GM19468 (cell line): ENCODE data around the gene OGDH.

Source experiments
- ATAC-seq: cut with Tn5 transposase; IDR thresholded peaks from one replicate; pipeline ENCODE4 v1.9.1; 2021; ENCODE audit warnings: mild to moderate bottlenecking, moderate library complexity, moderate number of reproducible peaks; ENCODE audit not compliant: unreplicated experiment; ENCODE audit errors: extremely low read depth

The OGDH gene

DNA sequence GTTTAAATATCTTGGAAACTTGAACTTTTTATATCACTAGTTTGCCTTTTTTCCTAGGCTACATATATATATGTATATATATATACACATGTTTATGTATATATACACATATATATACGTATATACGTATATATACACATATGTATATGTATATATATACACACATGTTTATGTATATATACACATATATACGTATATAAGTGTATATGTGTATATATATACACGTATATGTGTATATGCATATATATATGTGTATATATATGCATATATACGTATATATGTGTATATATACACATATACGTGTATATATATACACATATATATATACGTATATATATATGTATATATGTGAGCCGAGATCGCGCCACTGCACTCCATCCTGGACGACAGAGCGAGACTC is 10.1 kb downstream of the OGDH start:
- no peak for ATAC-seq

DNA sequence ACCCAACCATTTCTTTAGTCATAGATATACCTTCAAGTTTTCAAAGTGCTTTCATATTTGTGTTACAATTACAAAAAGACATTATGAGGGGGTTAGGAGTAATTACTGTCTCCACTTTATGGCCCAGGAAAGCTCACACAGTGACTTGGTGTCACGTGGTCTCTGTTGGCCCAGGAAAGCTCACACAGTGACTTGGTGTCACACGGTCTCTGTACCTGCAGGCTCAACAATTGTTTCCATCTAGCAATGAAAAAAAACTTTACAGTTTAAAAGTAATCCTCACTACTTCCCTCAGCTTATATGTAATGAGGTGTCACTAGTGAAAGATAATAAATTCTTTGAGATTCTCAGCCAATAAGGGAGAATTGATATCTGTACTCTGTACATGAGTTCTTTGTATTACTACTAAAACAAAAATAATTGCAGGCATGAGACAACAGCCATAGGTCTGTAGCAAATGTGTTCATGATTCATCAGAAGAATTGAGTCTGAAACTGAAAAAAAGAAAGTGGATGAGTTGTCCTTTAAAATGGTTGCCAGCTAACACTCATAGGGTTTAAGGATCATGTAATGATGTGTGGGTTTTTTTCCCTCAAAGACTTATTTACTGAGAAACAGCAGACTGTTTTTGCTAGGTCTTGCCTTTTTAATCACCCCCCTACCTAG is 10.9 kb downstream of the OGDH start:
- no peak for ATAC-seq

GRCh38 chr7:44618045-44618444 is 11.6 kb downstream of the OGDH start:
- no peak for ATAC-seq

- no peak for ATAC-seq
Measured at GRCh38 chr7:44618753-44619152, 12.3 kb downstream of the OGDH start.

DNA sequence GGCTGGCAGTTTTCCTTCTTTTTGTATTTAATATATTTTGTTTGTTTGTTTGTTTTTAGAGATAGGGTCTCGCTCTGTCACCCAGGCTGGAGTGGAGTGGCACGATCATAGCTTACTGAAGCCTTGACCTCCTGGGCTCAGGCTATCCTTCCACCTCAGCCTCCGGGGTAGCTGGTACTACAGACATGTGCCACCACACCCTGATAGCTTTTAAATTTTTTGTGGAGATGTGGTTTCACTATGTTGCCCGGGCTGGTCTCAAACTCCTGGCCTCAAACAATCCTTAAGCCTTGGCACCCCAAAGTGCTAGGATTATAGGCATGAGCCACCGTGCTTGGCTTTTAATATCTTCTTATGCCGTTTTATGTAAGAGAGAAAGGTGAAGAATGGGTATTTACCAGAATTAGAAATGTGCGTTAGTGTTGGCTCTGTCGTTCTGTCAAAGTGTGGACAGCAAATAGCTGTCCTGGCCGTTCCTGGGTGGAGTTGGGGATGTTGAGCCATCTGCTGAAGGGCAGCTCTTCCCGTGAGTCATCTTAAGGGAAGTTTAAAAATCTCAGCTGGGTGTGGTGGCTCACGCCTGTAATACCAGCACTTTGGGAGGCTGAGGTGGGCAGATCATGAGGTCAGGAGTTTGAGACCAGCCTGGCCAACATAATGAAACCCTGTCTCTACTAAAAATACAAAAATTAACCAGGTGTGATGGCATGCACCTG is 14.8 kb downstream of the OGDH start:
- no peak for ATAC-seq

- ATAC-seq, result no peak
Measured at GRCh38 chr7:44621750-44622103, 15.3 kb downstream of the OGDH start.

DNA sequence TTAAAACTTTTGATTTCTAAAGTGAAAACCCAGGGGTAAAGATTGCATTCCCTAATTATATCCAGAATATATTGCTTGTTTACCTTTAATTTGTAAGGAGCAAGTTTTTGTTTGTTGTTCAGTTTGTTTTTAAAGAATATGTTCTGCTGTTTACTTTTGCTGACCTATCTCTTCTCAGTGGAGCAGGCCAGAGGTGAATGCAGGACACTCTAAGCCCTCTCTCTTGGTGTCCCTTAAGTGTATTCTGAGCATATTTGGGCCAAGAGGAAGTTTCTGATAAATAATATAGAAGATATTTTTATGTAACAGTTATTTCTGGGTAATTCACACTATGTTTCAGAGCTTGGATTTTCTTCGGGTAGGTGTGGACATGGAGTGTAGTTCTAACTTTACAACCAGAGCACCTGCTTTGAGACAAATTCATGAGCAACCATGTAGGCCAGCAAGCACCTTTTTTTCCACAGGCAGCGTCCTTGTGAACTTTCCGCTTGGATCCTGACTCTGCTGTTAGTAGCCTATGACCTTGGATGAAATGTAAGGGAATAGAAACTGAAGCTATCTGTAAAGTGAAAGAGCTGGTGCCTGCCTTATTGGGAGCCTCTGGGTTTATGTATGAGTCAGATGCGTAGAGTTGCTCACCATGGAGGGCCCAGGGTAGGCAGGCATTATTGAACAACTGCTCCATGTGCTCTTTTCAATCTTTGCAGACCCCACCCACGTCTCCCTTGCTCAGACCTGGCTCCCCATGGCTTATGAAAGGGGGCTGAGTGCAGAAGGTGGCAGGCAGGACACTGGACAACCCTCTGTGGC is 16.1 kb downstream of the OGDH start:
- ATAC-seq, result no peak

DNA sequence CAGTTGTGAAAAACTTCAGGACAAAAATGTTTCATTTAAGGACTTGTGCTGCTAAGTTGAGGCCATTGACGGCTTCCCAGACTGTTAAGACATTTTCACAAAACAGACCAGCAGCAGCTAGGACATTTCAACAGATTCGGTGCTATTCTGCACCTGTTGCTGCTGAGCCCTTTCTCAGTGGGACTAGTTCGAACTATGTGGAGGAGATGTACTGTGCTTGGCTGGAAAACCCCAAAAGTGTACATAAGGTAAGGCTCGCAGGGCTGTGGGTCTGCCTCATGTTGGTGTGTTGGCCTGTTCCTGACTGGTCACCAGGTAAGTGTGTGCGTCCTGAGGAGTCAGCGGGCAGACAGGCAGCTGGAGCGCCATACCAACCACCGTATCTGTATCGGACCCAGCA is 17.9 kb downstream of the OGDH start:
- ATAC-seq, result no peak

GRCh38 chr7:44625526-44626471 is 19.4 kb downstream of the OGDH start:
- ATAC-seq, result no peak

DNA sequence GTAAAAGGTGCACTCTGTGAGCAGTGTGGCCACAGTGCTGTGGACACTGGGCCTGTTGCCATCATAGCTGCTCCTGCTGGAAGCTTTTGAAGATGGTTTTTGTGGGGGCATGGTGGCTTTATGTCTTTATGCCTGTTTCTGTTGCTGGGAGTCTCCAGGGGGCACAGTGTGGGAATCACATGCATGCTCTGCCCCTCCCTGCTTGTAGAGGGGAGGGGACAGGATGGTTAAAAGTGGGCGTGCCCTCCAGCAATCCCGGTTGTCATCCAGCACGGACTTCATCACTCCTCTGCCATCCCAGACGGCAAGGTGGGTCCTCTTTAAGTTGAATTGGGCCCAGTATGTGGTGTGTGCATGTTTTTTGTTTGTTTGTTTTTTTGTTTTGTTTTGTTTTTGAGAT is 20.2 kb downstream of the OGDH start:
- no peak for ATAC-seq

GRCh38 chr7:44629829-44630522 is 23.5 kb downstream of the OGDH start:
- ATAC-seq, result peak; percentile 44

DNA sequence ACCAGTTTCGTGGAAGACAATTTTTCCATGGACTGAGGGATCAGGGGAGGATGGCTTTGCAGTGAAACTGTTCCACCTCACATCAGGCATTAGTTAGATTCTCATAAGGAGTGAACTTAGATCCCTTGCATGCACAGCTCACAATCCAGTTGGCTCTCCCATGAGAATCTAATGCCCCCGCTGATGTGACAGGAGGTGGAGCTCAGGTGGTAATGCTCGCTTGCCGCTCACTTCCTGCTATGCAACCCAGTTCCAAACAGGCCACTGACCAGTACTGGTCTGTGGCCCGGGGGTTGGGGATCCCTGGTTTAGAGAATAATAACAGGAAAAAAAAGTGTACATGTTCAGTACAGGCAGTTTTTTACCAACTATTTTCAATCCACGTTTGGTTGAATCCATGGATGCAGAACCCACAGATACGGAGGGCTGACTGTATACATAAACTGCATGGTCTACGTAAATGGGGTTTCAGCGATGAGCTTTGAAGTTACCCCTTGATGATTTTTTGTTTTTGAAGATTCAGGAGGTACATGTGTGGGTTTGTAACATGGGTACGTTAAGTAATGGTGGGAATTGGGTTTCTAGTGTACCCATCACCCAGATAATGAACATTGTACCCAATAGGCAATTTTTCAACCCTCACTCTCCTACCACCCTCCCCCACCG is 24.5 kb downstream of the OGDH start:
- ATAC-seq, result no peak

DNA sequence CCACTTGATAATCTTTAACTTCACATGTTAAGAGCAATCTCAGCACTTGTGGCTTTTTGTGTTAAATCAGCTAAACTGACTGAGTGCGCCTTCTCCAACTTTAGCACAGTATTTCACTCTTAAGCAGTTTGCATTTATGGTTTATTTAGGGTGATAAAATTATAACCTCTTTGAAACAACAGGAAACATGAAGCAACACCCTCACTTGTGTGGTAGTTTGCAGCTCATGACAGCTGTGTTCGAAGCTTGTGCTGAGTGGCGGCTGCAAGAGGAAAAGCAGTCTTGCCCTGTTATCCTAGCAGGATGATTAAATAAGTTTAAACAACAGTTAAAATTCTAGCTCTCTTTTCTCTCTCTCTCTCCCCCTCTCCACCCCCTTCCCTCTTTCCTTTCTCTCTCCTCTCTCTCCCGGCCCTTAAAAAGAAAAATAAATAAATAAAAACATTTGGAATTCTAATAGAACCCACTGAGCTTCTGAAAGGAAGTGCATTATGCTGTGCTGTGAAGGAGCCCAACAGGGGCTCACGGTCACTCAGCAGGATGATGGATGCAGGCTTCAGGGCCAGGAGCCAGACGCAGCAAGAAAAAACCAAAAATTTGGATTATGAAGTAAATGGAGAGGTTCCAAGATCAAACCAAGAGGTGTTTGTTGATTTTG is 25.2 kb downstream of the OGDH start:
- ATAC-seq, result no peak

DNA sequence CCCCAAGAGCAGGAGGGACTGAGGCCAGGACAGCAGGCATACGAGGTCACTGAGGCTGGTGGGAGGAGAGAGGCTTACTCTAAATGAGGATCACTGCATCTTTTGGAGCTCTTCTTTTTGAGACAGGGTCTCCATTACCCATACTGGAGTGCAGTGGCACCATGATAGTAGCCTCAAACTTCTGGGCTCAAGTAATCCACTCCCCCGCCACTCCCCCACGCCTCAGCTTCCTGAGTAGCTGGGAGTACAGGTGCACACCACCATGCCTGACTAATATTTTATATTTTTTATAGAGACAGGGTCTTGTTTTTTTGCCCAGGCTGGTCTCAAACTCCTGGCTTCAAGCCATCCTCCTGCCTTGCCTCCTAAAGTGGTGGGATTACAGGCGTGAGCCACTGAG is 25.8 kb downstream of the OGDH start:
- no peak for ATAC-seq

DNA sequence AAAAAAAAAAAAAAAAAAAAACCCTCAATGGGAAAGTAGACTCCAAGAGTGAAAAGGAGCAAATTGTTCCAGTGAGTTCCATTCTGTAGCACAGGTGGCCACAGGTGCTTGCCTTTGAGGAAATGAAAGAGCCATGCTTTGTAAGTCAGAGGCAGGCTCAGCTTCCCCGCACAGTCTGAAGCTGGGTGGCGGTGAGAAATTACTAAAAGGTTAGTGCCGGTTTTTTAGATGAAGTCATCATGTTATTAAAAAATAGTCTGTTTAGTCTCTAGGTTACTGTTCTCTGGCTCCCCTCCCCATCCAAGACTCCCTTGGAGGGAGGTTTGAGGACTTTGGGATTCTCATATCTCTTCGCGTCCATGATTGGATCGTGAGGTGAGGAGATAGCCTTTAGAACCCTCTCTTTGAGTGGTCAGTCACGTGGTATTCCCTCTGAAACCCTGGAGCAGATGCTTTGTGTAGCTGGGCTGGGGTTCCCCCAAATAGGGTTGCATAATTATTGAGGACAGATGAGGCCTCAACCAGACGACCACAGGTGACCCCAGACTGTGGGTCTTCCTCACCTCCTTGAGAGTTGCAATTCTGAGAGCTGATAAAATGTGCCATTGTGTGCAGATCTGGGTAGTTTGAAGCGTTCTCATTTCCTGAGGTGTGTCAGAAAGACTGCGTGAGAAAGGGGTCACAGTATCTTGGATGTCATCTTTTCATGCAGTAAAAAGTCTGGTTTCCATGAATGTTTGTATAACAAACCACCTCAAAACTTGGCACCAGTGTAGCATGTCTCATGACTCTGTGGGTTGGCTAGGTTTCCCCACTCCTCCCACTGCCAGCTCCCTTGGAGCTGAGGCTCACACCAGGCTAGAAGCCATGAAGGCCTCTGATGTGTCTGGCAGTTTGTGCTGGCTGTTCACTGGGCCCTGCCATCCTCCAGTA is 27.1 kb downstream of the OGDH start:
- peak; percentile 28 for ATAC-seq

DNA sequence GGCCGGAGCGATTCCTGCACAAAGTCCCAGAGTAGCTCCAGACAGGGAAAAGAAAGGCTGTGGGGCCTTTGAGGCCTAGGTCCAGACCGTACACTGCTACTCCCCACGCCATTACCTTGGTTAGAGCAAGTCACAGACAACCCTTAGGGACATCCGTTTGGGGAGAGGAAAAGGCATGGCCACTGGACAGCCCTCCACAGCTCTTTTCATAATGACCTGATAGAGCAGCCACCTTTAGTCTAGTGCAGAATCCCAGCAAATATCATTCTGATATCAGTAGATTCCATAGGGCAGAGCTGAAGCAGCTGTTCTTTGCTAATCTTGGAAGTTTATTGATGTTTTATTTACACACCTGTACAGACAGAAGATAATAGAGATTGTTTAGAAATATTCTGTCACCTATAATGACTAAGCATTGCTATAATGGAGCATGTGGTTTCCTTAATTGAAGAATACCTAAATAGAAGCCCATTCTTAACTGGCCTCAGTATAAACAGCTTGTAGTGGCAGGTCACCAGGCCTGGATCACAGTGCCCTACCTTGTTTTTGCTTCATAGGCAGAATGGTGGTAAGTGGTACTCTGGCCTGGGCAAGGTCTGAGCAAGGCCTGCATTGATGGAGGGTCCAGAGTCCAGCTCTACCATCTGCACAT is 27.9 kb downstream of the OGDH start:
- ATAC-seq, result no peak
